K562 (cell line): ENCODE results near the gene LY6G6C. TPM values are rescaled to one million over a fixed set of nuclear protein-coding genes. Genes with fewer than 3 reads are reported as not detected.
A peak's percentile ranks its signal among the peaks of the same experiment; 100 is the strongest.

ENCODE experiments used
- CBFA2T3 ChIP-seq: fragments of 450-650 bp; IDR thresholded peaks from 2 replicates; pipeline ENCODE4 v1.6.1; 2017
- CREB1 ChIP-seq, 2 experiments: sonication (generic) in 1 of 2; formaldehyde crosslinking in 1 of 2; IDR thresholded peaks; 2 replicates each; pipeline versions ENCODE4 v1.6.1 to v1.8.0; 2012 to 2022; ENCODE audit warnings: inconsistent platforms in 1 of 2, mild to moderate bottlenecking in 1 of 2, missing genetic modification reagents in 1 of 2, moderate library complexity in 1 of 2
- CXXC5 ChIP-seq: fragments of 250-450 bp; sonication (Bioruptor Pico); IDR thresholded peaks from 2 replicates; pipeline ENCODE4 v1.8.0; 2022; ENCODE audit warnings: inconsistent platforms, mild to moderate bottlenecking, moderate library complexity
- ERF ChIP-seq: fragments of 450-650 bp; formaldehyde crosslinking; IDR thresholded peaks from 2 replicates; pipeline ENCODE4 v1.4.0; 2020; ENCODE audit warnings: mild to moderate bottlenecking, mixed read lengths
- IRF9 ChIP-seq: fragments of 450-650 bp; IDR thresholded peaks from 2 replicates; pipeline ENCODE4 v1.6.1; 2016; ENCODE audit warnings: missing biosample characterization, missing genetic modification characterization
- KHSRP ChIP-seq: fragments of 450-650 bp; IDR thresholded peaks from 2 replicates; pipeline ENCODE4 v1.6.1; 2017
- KLF13 ChIP-seq: fragments of 450-650 bp; IDR thresholded peaks from 2 replicates; pipeline ENCODE4 v1.6.1; 2016; ENCODE audit warnings: missing genetic modification characterization, low read depth, mild to moderate bottlenecking, missing compliant biosample characterization, moderate library complexity, borderline replicate concordance
- MCM5 ChIP-seq: fragments of 450-650 bp; IDR thresholded peaks from 2 replicates; pipeline ENCODE4 v1.6.1; 2016; ENCODE audit warnings: low read depth
- MTA1 ChIP-seq: fragments of 450-650 bp; IDR thresholded peaks from 2 replicates; pipeline ENCODE4 v1.6.1; 2017; ENCODE audit warnings: borderline replicate concordance
- NCOA2 ChIP-seq, 2 experiments: fragments of 450-650 bp; IDR thresholded peaks; 2 replicates each; pipeline ENCODE4 v1.6.1; 2018; ENCODE audit warnings: mild to moderate bottlenecking in 2 of 2, moderate library complexity in 1 of 2; ENCODE audit not compliant: partially characterized antibody in 2 of 2
- NCOA4 ChIP-seq: fragments of 450-650 bp; IDR thresholded peaks from 2 replicates; pipeline ENCODE4 v1.6.1; 2018; ENCODE audit warnings: mild to moderate bottlenecking; ENCODE audit not compliant: partially characterized antibody
- PHF21A ChIP-seq: fragments of 450-650 bp; IDR thresholded peaks from 2 replicates; pipeline ENCODE4 v1.6.1; 2017; ENCODE audit warnings: low read depth, borderline replicate concordance
- RBBP5 ChIP-seq: fragments of 200-600 bp; sonication (generic); IDR thresholded peaks from 2 replicates; pipeline ENCODE4 v1.6.1; 2012; ENCODE audit warnings: borderline replicate concordance, mild to moderate bottlenecking, low read length, control low read depth, inconsistent platforms; ENCODE audit not compliant: insufficient read depth, poor library complexity, severe bottlenecking
- RBM25 ChIP-seq: fragments of 200-400 bp; formaldehyde crosslinking; IDR thresholded peaks from 2 replicates; pipeline ENCODE4 v1.6.1; 2018; ENCODE audit warnings: low read length, low read depth, moderate library complexity; ENCODE audit not compliant: severe bottlenecking
- SAFB ChIP-seq: fragments of 200-400 bp; formaldehyde crosslinking; IDR thresholded peaks from 2 replicates; pipeline ENCODE4 v1.6.1; 2017; ENCODE audit warnings: low read depth, low read length, borderline replicate concordance
- SRSF1 ChIP-seq: fragments of 200-400 bp; formaldehyde crosslinking; IDR thresholded peaks from 2 replicates; pipeline ENCODE4 v1.6.1; 2017; ENCODE audit warnings: mild to moderate bottlenecking, low read depth, low read length, moderate library complexity
- THRAP3 ChIP-seq: fragments of 450-650 bp; IDR thresholded peaks from 2 replicates; pipeline ENCODE4 v1.6.1; 2016; ENCODE audit warnings: mild to moderate bottlenecking, inconsistent platforms, borderline replicate concordance
- UBTF ChIP-seq, 2 experiments: IDR thresholded peaks; 2 replicates each; pipeline ENCODE4 v1.6.1; 2012; ENCODE audit warnings: improper control_type of control experiment in 2 of 2, low read depth in 2 of 2, low read length in 2 of 2, borderline replicate concordance in 1 of 2
- ZBTB33 ChIP-seq: sonication (generic); formaldehyde crosslinking; IDR thresholded peaks from 2 replicates; pipeline ENCODE4 v1.8.1; 2023; ENCODE audit warnings: mild to moderate bottlenecking, missing genetic modification reagents
- ZNF12 ChIP-seq: sonication (generic); formaldehyde crosslinking; IDR thresholded peaks from 2 replicates; pipeline ENCODE4 v1.4.0; 2020; ENCODE audit warnings: mild to moderate bottlenecking, missing genetic modification reagents
- ZNF143 ChIP-seq: sonication (generic); formaldehyde crosslinking; IDR thresholded peaks from 2 replicates; pipeline ENCODE4 v1.9.0; 2022; ENCODE audit warnings: mild to moderate bottlenecking, missing genetic modification reagents
- ZNF586 ChIP-seq: fragments of 450-650 bp; formaldehyde crosslinking; conservative IDR thresholded peaks from 2 replicates; pipeline ENCODE4 v1.4.0; 2020; ENCODE audit warnings: mild to moderate bottlenecking, moderate library complexity
- ZNF764 ChIP-seq: fragments of 250-450 bp; sonication (Bioruptor Pico); IDR thresholded peaks from 2 replicates; pipeline ENCODE4 v1.4.0; 2020; ENCODE audit warnings: low read depth, mild to moderate bottlenecking, moderate library complexity
- polyA plus RNA-seq, 8 experiments: library from polyadenylated mRNA; depleted of rRNA in 4 of 8; stranded (reverse) in 5 of 8; unstranded in 3 of 8; fragments of >200 nt; fragmentation: Nextera tagmentation in 2 of 8; fragmentation: Illumina TruSeq in 1 of 8; extraction: Ambion mirVana in 2 of 8; extraction: Trizol in 1 of 8; gene quantifications; 2 replicates each; pipeline versions ENCODE4 v1.2.1 to v1.2.3, GENCODE V29; 2011 to 2014; ENCODE audit warnings: inconsistent platforms in 1 of 8, missing spikeins in 1 of 8
- total RNA-seq, 7 experiments: library from RNA; depleted of rRNA in 6 of 7; stranded (reverse); fragments of >200 nt in 6 of 7; fragmentation: Illumina TruSeq in 2 of 7; extraction: Trizol in 2 of 7; gene quantifications; 2 replicates each; pipeline versions ENCODE4 v1.2.1 to v1.2.3, GENCODE V29; 2011 to 2021; ENCODE audit warnings: low replicate concordance in 1 of 7

LY6G6C gene
- total and polyA plus RNA-seq, 9 of the 15 experiments (the other 6 are each of a cell fraction or from before 2014, with no cell fraction given): 0.06 to 0.20 TPM; not detected in 7

GRCh38 chr6:31739639-31740396, 18.3 kb upstream of the LY6G6C start, which contains the start of gene MSH5 (continued):
- TF ChIP-seq ZNF586 (CRISPR knock-in tag) (0 out of 2 replicates have a peak, but pooled peaks have one; percentile 14), PHF21A (no peak), NCOA4 (no peak), MTA1 (peak; percentile 49; the same call in 1 of the 2 replicates), ZNF12 (CRISPR knock-in tag) (peak; percentile 23; the same call in 1 of the 2 replicates), ZBTB33 (CRISPR knock-in tag) (peak; percentile 89), IRF9 (tag) (no peak), KHSRP (no peak), KLF13 (peak; percentile 69), RBBP5 (peak; percentile 93), SRSF1 (peak; percentile 80; the same call in 1 of the 2 replicates), CXXC5 (CRISPR knock-in tag) (peak; percentile 99), ERF (peak; percentile 90), MCM5 (no peak), SAFB (peak; percentile 39; the same call in 1 of the 2 replicates), UBTF (IDR thresholded peaks at IDR 0.05; ENCODE audit: borderline replicate concordance in 1 of 2, low read depth in 2 of 2, low read length in 2 of 2) (peak in 1 of 2 experiments; percentile 44; a peak in 1 of 4 replicates), RBM25 (peak; percentile 92), CREB1 (IDR thresholded peaks at IDR 0.05) (peak; percentile 78), CREB1 (CRISPR knock-in tag; IDR thresholded peaks at IDR 0.05) (no peak), CBFA2T3 (no peak), ZNF143 (CRISPR knock-in tag) (peak; percentile 65), NCOA2 (IDR thresholded peaks at IDR 0.05; ENCODE audit: partially characterized antibody in 2 of 2) (no peak), ZNF764 (CRISPR knock-in tag) (peak; percentile 44; the same call in 1 of the 2 replicates), THRAP3 (no peak)
